ENCODE results near the gene PTPN6.

DNA sequence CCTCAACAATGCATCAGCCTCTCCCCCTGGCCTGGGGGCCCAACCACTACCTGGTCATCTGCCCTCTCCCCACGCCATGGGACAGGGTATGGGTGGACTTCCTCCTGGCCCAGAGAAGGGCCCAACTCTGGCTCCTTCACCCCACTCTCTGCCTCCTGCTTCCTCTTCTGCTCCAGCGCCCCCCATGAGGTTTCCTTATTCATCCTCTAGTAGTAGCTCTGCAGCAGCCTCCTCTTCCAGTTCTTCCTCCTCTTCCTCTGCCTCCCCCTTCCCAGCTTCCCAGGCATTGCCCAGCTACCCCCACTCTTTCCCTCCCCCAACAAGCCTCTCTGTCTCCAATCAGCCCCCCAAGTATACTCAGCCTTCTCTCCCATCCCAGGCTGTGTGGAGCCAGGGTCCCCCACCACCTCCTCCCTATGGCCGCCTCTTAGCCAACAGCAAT lies 14.9 kb upstream of the PTPN6 start:
- TF ChIP-seq, protein P1, sequence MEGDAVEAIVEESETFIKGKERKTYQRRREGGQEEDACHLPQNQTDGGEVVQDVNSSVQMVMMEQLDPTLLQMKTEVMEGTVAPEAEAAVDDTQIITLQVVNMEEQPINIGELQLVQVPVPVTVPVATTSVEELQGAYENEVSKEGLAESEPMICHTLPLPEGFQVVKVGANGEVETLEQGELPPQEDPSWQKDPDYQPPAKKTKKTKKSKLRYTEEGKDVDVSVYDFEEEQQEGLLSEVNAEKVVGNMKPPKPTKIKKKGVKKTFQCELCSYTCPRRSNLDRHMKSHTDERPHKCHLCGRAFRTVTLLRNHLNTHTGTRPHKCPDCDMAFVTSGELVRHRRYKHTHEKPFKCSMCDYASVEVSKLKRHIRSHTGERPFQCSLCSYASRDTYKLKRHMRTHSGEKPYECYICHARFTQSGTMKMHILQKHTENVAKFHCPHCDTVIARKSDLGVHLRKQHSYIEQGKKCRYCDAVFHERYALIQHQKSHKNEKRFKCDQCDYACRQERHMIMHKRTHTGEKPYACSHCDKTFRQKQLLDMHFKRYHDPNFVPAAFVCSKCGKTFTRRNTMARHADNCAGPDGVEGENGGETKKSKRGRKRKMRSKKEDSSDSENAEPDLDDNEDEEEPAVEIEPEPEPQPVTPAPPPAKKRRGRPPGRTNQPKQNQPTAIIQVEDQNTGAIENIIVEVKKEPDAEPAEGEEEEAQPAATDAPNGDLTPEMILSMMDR (conservative IDR thresholded peaks at IDR 0.05; ENCODE audit: low read length), result no peak
- TF ChIP-seq EZH2phosphoT487 (IDR thresholded peaks at IDR 0.05; ENCODE audit: borderline replicate concordance, low read depth, low read length), result no peak
